CD14-positive monocyte (primary cell): ENCODE measurements around the gene MAPK12. TPM values are rescaled to one million over a fixed set of nuclear protein-coding genes. Genes with fewer than 3 reads are reported as not detected.

Experiments
- DNase-seq, 3 donors: peaks; one replicate each; pipeline ENCODE4 v3.0.0-alpha.2; 2011 to 2022
- H2AFZ ChIP-seq: 2 replicates; pipeline ENCODE4 v1.6.0; 2012; ENCODE audit warnings: mild to moderate bottlenecking, low read depth, low read length, inconsistent platforms; ENCODE audit not compliant: insufficient read depth, poor library complexity, severe bottlenecking
- H3K27ac ChIP-seq, 2 donors: 1 replicate in 1 of 2; 2 replicates in 1 of 2; pipeline ENCODE4 v1.5.1; 2012 to 2013; ENCODE audit warnings: low read length in 2 of 2, control low read depth in 1 of 2, inconsistent platforms in 1 of 2, low read depth in 1 of 2, mild to moderate bottlenecking in 1 of 2
- H3K27me3 ChIP-seq, 2 donors: one replicate each; pipeline versions ENCODE4 v1.6.0 to v1.6.1; 2011 to 2013; ENCODE audit warnings: low read length in 2 of 2; ENCODE audit not compliant: control insufficient read depth in 2 of 2, insufficient read depth in 2 of 2
- H3K36me3 ChIP-seq, 2 donors: replicated peaks in 1 of 2; 1 replicate in 1 of 2; 2 replicates in 1 of 2; pipeline versions ENCODE4 v1.5.1 to v1.6.1; 2012 to 2013; ENCODE audit warnings: low read length in 2 of 2, control low read depth in 1 of 2, inconsistent platforms in 1 of 2, mild to moderate bottlenecking in 1 of 2; ENCODE audit not compliant: insufficient read depth in 2 of 2, control insufficient read depth in 1 of 2
- H3K4me1 ChIP-seq, 2 donors: 1 replicate in 1 of 2; 2 replicates in 1 of 2; pipeline versions ENCODE4 v1.5.1 to v1.6.1; 2012 to 2013; ENCODE audit warnings: low read length in 2 of 2, control low read depth in 1 of 2, inconsistent platforms in 1 of 2, mild to moderate bottlenecking in 1 of 2, moderate library complexity in 1 of 2; ENCODE audit not compliant: insufficient read depth in 2 of 2, control insufficient read depth in 1 of 2
- H3K4me2 ChIP-seq: replicated peaks from 2 replicates; pipeline ENCODE3; 2012; ENCODE audit warnings: low read length, moderate library complexity, mild to moderate bottlenecking; ENCODE audit not compliant: poor library complexity, severe bottlenecking; ENCODE audit errors: extremely low read depth
- H3K4me3 ChIP-seq, 3 experiments: fragments of 200-600 bp in 1 of 3; sonication (generic) in 1 of 3; replicated peaks in 1 of 3; 1 replicate in 2 of 3; 2 replicates in 1 of 3; pipeline ENCODE4 v1.5.1; 2011 to 2013; ENCODE audit warnings: low read length in 3 of 3, mild to moderate bottlenecking in 3 of 3, control low read depth in 2 of 3, low read depth in 2 of 3, inconsistent platforms in 1 of 3, moderate library complexity in 1 of 3
- H3K79me2 ChIP-seq: 2 replicates; pipeline ENCODE4 v1.6.0; 2012; ENCODE audit warnings: mild to moderate bottlenecking, control low read depth, inconsistent platforms, low read length, moderate library complexity; ENCODE audit not compliant: insufficient read depth
- H3K9ac ChIP-seq: 2 replicates; pipeline ENCODE4 v1.6.0; 2017; ENCODE audit warnings: low read length, mild to moderate bottlenecking; ENCODE audit not compliant: insufficient read depth, poor library complexity, severe bottlenecking
- H3K9me3 ChIP-seq, 2 donors: replicated peaks in 1 of 2; 1 replicate in 1 of 2; 2 replicates in 1 of 2; pipeline versions ENCODE4 v1.5.1 to v1.6.1; 2012 to 2013; ENCODE audit warnings: low read length in 2 of 2, control low read depth in 1 of 2; ENCODE audit not compliant: control insufficient read depth in 1 of 2, insufficient read depth in 1 of 2
- H4K20me1 ChIP-seq: 2 replicates; pipeline ENCODE4 v1.6.0; 2012; ENCODE audit warnings: mild to moderate bottlenecking, low read length, control low read depth, moderate library complexity; ENCODE audit not compliant: insufficient read depth
- H3K27ac Mint-ChIP-seq, 7 donors: one replicate each; pipeline ENCODE4 v1.8.0; 2020; ENCODE audit warnings: mild to moderate bottlenecking in 7 of 7, mixed read lengths in 7 of 7, moderate library complexity in 6 of 7, inconsistent platforms in 2 of 7
- H3K27me3 Mint-ChIP-seq, 3 donors: one replicate each; pipeline ENCODE4 v1.8.0; 2021 to 2022; ENCODE audit warnings: low read depth in 3 of 3, mild to moderate bottlenecking in 3 of 3, mixed read lengths in 3 of 3, moderate library complexity in 3 of 3, inconsistent platforms in 1 of 3
- H3K36me3 Mint-ChIP-seq, 2 donors: one replicate each; pipeline ENCODE4 v1.8.0; 2020; ENCODE audit warnings: mixed read lengths in 2 of 2, inconsistent platforms in 1 of 2, mild to moderate bottlenecking in 1 of 2
- H3K4me1 Mint-ChIP-seq: one replicate; pipeline ENCODE4 v1.8.0; 2020; ENCODE audit warnings: mild to moderate bottlenecking, mixed read lengths
- H3K4me3 Mint-ChIP-seq, 2 donors: one replicate each; pipeline ENCODE4 v1.8.0; 2020; ENCODE audit warnings: mild to moderate bottlenecking in 2 of 2, mixed read lengths in 2 of 2, moderate library complexity in 1 of 2
- H3K9me3 Mint-ChIP-seq, 7 donors: one replicate each; pipeline ENCODE4 v1.8.0; 2020 to 2022; ENCODE audit warnings: mixed read lengths in 7 of 7, mild to moderate bottlenecking in 6 of 7, moderate library complexity in 6 of 7, inconsistent platforms in 2 of 7
- CTCF ChIP-seq: fragments of 200-600 bp; IDR thresholded peaks from one replicate; pipeline ENCODE4 v1.8.0; 2022; ENCODE audit warnings: antibody characterized with exemption, mild to moderate bottlenecking
- WGBS: methylation state at CpG from one replicate; pipeline ENCODE4 v1.1.5; 2013; ENCODE audit warnings: missing lambda C conversion rate; ENCODE audit not compliant: insufficient coverage; 5-methylcytosine and 5-hydroxymethylcytosine counted together
- intact Hi-C, 2 donors: fragments of 100-400 bp; cut with micrococcal nuclease; formaldehyde crosslinking; loops; one replicate each; pipeline versions ENCODE4 v1.15.0 to v1.15.1; 2023
- polyA plus RNA-seq, 3 donors: library from polyadenylated mRNA; depleted of rRNA in 1 of 3; unstranded in 2 of 3; stranded (reverse) in 1 of 3; fragments of 300-500 nt in 2 of 3; fragments of >200 nt in 1 of 3; fragmentation: Illumina TruSeq in 2 of 3; gene quantifications; 1 replicate in 2 of 3; 2 replicates in 1 of 3; pipeline ENCODE4 v1.2.3, GENCODE V29; 2012 to 2021

The MAPK12 gene
- polyA plus RNA-seq, 3 donors, result 0.06 to 3.2 (median 0.13) TPM

- peaks cover 59% of the 10 kb centered on the region for H3K4me1 Mint-ChIP-seq
Observed at GRCh38 chr22:50305923-50306566, 44.6 kb upstream of the MAPK12 start.

More at GRCh38 chr22:50305923-50306566, 44.6 kb upstream of the MAPK12 start:
- peaks cover 4 to 10% of the 10 kb centered on the region in 2 donors for H3K36me3 ChIP-seq
- Mint-ChIP-seq H3K36me3 (peaks cover 4 to 19% of the 10 kb centered on the region in 2 donors), H3K4me3 (peak overlapping the region; percentile 96), H3K27me3 (peaks cover 0 to 3% (median 2%) of the 10 kb centered on the region in 3 donors), H3K27ac (peak overlapping the region; percentile 97 to 100 (median 100)), H3K9me3 (peaks cover 0 to 2% (median 0%) of the 10 kb centered on the region in 7 donors)
- peak overlapping the region; percentile 97 to 100 for H3K27ac ChIP-seq
- H3K9ac ChIP-seq, result peak overlapping the region; percentile 94
- H3K4me2 ChIP-seq, result peak overlapping the region; percentile 93
- intact Hi-C loops, result loop anchor here in 1 of 2 donors (10.0 kb wide), 1 partner anchor 341 kb away; the partner anchor contains the start of gene PIM3
- H3K4me1 ChIP-seq, result peaks cover 67 to 72% of the 10 kb centered on the region in 2 donors
- DNase-seq, result peak; percentile 88 to 93 (median 90)
- peaks cover 57% of the 10 kb centered on the region for H4K20me1 ChIP-seq
- peaks cover 60% of the 10 kb centered on the region for H3K79me2 ChIP-seq
- no peaks in the 10 kb centered on the region for H3K27me3 ChIP-seq
- TF ChIP-seq CTCF, result no peak
- H3K9me3 ChIP-seq, result no peaks in the 10 kb centered on the region
- H2AFZ ChIP-seq, result no peak overlapping the region
- peak overlapping the region; percentile 90 to 100 (median 92) for H3K4me3 ChIP-seq
- 4% methylated on average over 11 of the region's 21 CpGs for WGBS
